EH (cell line): ENCODE measurements around the gene SCD5.

Experiments used
- DNase-seq: peaks from one replicate; pipeline ENCODE4 v3.0.0-alpha.2; 2015; ENCODE audit warnings: low read depth

SCD5 gene

DNA sequence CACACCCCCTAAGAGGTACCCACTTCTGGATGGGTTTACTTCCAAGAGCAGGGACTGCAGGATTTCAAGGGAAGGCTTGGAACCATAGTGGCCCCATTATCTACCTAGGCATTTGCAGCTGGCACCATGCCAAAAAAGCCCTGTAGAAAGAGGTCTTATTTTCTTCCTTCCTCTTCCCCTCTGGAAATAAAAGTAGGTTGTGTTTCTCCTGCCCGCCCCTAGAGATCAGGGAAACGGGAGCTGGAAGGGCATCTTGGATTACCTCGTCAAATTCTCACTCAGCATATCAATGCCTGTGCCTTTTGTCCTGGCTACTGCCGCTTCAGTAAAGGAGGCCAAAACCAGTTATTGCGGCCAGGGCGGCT lies 1.6 kb downstream of the SCD5 start:
- DNase-seq: peak; percentile 30

DNA sequence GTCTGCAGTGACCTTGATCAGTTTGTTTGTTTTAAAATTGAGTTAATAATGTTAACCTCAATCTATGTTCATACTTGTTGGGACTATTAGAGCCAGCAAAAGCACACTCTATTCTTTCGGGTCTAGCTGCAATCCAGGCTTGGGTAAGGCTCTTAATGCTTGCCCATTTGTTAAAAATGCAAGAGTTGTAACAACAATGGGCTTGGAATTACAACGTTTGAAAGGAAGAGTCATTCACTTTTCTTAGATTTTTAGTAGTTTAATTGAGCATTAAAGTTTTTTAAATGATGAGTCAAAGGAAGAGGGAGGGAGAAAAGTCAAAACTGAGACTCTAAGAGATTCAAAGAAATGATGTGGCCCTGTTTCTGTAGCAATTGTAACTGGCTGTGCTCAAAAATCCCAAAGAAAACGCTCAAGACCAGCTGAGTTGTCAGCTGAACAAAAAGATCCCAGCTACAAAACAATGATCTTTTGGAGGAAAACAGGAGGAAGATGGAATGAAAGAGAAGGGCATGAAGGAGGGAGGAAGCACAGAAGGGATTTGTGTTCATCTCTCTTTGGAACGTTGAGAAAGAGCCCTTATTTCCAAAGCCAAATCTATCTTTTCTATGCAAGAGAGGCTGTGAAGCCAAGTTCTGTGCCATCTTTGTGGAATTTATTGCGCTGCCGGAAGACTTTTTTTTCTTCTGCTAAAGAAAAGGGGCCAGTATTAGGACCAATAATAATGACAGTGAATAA lies 5.5 kb downstream of the SCD5 start:
- DNase-seq: peak; percentile 70

GRCh38 chr4:82791179-82791578 lies 7.4 kb downstream of the SCD5 start:
- DNase-seq: no peak

GRCh38 chr4:82790060-82790660 lies 8.4 kb downstream of the SCD5 start:
- DNase-seq: no peak

GRCh38 chr4:82789025-82789776 lies 9.4 kb downstream of the SCD5 start:
- DNase-seq: no peak

GRCh38 chr4:82787342-82787741 lies 11.3 kb downstream of the SCD5 start:
- peak; percentile 46 for DNase-seq

DNA sequence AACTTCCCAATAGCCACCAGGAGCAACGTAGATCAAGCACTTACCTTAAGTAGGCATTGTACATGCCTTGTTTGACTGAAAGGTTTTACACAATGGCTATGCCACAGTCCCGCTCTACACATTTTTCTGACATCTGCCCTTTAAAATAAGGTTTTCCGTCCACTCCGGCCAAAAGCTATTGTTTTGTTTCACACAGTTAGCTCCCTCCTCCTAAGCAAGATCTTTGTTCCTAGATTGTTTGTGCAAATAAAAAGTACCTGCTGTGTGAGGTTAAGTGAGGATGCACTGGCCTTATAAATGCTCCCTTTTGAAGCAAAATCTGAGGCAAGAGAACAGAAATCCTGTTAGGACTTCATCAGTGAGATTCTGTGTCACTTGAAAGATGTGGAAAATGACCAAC lies 11.8 kb downstream of the SCD5 start:
- no peak for DNase-seq

- peak; percentile 95 for DNase-seq
Observed at GRCh38 chr4:82785611-82786400, 12.8 kb downstream of the SCD5 start.

DNA sequence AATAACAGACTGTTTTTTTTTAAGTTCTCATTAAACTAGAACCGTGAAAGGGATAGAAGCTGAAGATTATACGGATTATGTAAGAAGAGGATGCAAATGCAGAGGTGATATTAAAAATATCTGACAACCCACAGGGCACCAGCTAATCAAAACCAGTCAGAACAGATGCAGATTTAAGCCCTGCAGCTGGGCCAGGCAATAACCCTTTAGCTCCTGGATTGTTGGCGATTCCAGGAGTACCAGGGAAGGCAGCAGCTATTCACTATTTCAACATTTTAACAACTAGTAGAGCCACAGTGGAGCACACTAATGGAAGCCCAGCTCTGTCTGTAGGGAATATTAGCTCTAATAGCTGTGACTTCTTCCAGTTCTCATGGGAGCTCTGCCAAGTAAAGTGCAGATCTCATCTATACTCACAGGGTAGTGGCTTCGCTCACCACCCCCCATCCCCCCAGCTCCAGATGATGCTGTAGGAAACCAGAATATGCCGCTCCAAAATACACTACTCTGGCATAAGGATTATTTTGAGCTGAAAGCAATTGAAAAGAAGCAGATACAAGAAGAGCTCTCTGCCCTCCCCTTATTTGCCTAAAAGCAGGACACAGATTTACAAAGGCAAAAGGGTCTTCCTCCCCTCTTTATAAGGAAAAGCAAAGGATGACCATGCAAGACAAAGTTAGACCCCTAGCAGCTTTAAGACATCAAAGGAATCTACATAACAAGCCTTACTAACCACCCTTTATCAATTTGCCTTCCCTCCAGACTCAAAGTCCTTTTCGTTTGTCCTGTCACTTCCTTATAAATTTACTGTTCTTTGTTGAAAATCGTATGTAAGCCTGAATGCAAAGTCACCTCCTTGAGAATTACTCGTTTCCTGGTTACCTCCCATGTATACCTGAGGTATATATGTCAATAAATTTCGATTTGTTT lies 13.7 kb downstream of the SCD5 start:
- peak; percentile 87 for DNase-seq

DNA sequence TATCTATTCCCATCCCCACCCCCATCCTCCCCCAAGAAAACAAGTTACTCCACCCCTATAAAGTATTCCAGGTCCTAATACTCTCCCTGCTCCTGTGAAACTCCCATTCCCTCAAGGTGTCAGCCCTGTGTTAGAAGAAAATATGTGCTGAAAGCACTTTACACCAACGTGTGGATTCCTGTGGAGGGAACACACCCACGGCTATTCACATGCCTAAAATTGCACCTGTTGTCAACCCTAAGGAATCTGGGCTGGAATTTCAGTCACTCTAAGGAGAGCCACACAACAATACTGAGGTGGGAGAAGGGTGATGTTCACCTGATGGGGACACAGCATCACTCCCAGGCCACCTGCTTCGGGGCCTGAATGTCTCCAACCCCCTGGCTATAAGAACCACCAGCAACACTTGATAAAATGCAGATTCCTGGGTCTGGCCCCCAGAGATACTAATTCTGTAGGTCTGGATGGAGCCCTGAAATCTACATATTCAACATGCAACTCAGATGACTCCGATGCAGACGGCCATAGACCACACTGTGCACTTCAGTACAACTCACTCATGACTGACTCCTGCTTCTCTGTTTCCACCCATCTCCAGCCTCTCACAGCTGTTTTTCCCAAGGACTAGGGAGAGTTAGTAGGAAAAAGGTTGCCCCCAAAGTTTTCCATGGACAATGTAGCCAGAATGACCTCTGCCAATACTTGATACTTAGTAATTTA lies 15.8 kb downstream of the SCD5 start:
- DNase-seq: no peak

GRCh38 chr4:82780752-82781231 lies 17.8 kb downstream of the SCD5 start:
- peak; percentile 71 for DNase-seq

GRCh38 chr4:82780170-82780751 lies 18.3 kb downstream of the SCD5 start:
- no peak for DNase-seq

DNA sequence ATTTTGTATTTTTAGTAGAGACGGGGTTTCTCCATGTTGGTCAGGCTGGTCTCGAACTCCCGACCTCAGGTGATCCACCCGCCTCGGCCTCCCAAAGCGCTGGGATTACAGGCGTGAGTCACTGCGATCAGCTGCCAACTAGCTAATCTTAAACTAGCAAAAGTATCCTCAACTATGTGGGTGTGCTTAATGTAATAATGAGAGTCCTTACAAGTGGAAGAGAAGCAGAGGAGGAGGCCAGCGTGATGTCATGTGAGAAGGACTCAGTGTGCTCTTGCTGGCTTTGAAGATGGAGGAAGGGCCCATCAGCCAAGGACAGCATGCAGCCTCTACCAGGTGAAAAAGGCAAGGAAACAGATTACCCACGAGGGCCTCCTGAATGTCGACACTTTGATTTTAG lies 19.6 kb downstream of the SCD5 start:
- DNase-seq: peak; percentile 27

DNA sequence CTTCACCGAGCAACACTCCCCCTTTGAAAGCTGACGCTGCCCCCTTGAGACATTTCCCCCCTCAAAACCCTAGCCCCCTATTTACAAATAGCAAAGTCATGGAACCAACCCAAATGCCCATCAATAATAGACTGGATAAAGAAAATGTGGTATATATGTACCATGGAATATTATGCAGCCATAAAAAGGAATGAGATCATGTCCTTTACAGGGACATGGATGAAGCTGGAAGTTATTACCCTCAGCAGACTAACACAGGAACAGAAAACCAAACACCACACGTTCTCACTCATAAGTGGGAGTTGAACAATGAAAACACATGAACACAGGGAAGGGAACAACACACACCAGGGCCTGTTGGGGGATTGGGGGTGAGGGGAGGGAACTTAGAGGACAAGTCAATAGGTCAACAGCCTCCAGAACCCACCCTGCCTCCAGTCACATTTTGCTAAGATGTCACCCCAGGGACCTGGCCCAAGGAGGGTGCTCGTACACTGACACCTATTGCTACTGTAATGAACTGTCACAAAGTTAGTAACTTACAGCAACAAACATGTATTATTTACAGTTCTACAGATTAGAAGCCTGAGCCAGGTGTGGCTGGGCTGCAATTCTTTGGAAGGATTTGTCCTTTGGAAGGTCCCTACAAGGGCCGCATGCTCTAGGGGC lies 20.6 kb downstream of the SCD5 start:
- no peak for DNase-seq

GRCh38 chr4:82776925-82777542 lies 21.6 kb downstream of the SCD5 start:
- peak; percentile 88 for DNase-seq

DNA sequence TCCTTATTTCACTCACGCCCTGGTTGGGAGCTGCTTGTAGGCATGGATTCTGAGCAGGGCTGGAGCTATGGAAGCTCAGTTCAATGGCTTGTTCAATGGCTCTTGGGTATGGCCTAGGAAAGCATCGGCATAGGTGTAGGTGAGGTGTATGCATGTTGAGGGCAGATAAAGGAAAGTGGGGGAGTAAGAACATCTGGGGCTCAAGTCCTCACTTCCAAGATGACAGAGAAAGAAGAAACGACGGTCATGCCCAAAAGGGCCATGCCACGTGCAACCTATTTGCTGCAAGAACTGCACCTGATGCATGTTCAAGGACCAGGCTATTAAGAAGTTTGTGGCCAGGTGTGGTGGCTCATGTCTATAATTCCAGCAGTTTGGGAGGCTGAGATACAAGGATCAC lies 23.4 kb downstream of the SCD5 start:
- DNase-seq: no peak

DNA sequence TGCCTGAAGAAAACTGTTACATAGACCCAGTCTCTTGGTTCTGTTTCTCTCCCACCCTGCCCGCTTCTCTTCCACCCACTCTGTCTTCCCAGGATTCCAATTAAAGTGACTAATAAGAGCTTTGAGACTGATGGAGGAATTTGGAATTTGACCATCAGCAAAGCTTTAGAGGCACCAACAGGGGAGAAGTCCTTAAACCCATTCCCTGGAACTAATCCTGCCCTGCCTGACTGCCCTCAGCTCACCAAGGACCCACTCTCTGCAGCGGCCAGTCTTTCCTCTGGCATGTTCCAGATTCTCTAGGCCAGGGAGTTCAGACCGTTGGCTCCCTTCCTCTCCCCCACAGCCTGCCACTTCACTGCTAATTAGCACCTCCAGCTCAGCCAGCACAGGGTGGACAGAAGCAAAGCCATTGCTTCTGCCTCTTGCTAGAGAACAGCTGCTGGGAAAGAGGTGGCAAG lies 23.9 kb downstream of the SCD5 start:
- DNase-seq: peak; percentile 90

GRCh38 chr4:82773057-82773456 lies 25.5 kb downstream of the SCD5 start:
- DNase-seq: no peak

- DNase-seq: no peak
Observed at GRCh38 chr4:82770607-82771006, 28.0 kb downstream of the SCD5 start.
